GM21717 (cell line): ENCODE measurements around the gene C1orf210.

Experiments used
- ATAC-seq: cut with Tn5 transposase; IDR thresholded peaks from one replicate; pipeline ENCODE4 v1.9.1; 2021; ENCODE audit warnings: mild to moderate bottlenecking, moderate library complexity; ENCODE audit not compliant: unreplicated experiment

The C1orf210 gene

GRCh38 chr1:43312663-43313515 is 27.5 kb upstream of the C1orf210 start:
- no peak for ATAC-seq

DNA sequence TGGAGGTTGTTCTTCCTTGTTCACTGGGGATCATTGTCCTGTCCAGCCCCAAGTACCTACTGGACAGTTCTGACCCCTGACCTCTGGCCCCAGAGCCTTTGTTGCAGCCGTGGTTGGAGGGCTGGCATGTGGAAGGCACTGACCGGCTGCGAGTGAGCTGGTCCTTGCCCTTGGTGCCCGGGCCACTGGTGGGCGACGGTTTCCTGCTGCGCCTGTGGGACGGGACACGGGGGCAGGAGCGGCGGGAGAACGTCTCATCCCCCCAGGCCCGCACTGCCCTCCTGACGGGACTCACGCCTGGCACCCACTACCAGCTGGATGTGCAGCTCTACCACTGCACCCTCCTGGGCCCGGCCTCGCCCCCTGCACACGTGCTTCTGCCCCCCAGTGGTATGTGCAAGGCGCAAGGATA is 26.8 kb upstream of the C1orf210 start:
- ATAC-seq, result no peak

GRCh38 chr1:43311521-43311920 is 26.1 kb upstream of the C1orf210 start:
- ATAC-seq, result no peak

DNA sequence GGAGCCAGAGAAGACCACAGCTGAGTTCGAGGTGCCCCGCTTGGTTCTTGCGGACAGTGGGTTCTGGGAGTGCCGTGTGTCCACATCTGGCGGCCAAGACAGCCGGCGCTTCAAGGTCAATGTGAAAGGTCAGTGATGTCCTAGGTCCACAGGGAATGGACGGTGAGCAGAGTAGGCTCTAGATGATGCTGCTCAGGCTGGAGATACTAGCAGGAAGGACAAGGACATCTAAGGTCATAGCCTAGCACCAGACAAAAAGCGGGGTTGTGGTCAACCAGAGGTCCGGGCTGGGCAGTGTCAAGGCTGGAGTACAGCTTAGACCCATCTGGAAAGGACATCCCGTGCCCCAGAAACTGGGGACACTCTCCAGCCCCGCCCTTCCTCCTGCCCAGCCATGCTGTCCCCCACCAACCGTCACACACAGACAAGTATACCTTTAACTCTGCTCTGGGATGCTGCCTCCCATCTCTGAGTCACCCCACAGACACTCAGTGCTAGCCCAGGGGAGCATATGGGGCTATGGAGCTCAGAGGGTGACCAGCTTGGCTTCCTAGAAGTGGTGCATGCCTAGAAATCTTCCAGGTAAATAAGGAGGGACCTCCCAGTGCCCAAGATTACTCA is 24.1 kb upstream of the C1orf210 start:
- no peak for ATAC-seq

- no peak for ATAC-seq
These were observed 23.4 kb upstream of the C1orf210 start for GRCh38 chr1:43308635-43309404.

DNA sequence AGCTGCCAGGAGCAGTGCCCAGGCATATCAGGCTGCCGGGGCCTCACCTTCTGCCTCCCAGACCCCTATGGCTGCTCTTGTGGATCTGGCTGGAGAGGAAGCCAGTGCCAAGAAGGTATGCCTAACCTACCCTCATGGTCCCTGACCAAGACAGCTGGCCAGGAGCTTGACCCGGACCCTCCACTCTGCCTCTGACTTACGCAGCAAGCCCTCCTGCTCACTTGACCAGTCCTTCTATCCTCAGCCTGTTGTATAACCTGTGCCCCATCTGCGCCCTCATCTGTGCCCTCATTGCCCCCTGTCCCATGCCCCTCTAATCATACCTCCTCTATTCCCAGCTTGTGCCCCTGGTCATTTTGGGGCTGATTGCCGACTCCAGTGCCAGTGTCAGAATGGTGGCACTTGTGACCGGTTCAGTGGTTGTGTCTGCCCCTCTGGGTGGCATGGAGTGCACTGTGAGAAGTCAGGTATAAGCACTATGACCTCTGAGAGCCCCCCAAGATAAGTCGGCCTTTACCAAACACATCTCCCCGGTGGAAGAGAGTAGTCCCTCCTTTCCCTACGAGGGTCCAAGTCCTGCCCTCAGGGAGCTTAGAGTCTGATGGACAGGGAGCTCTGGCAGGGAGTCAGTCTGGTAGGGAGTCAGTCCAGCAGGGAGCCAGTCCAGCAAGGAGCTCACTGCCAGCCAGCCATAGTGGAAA is 22.2 kb upstream of the C1orf210 start:
- ATAC-seq, result no peak

- ATAC-seq, result no peak
These were observed 21.5 kb upstream of the C1orf210 start for GRCh38 chr1:43306688-43307457.

GRCh38 chr1:43305926-43306687 is 20.7 kb upstream of the C1orf210 start:
- ATAC-seq, result no peak

GRCh38 chr1:43305461-43305860 is 20.1 kb upstream of the C1orf210 start:
- no peak for ATAC-seq

DNA sequence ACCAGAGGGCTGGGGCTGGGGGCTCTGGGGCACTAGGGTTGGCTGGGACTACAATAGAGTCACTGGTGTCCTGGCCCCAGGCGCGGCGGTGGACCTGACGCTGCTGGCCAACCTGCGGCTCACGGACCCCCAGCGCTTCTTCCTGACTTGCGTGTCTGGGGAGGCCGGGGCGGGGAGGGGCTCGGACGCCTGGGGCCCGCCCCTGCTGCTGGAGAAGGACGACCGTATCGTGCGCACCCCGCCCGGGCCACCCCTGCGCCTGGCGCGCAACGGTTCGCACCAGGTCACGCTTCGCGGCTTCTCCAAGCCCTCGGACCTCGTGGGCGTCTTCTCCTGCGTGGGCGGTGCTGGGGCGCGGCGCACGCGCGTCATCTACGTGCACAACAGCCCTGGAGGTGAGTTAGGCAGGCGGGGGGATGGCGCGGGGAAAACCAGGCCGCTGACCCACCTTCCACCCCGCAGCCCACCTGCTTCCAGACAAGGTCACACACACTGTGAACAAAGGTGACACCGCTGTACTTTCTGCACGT is 19.5 kb upstream of the C1orf210 start:
- ATAC-seq, result no peak

DNA sequence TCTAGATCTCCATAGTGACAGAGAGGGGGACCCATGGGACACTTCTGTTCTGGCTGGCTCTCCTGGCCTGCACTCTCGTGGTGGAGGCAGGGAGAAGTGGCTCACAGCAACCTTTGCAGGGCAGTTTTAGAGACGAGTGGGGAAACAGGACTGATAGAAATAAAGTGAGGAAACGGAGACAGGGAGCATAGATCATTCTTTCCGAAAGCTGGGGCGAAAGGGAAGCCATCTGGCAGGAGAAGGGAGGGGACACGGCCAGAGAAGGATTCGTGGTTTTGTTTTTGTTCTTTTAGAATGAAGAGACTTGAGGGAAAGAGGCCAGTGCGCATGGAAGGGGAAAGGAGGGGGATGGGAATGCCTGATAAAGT is 18.9 kb upstream of the C1orf210 start:
- no peak for ATAC-seq

DNA sequence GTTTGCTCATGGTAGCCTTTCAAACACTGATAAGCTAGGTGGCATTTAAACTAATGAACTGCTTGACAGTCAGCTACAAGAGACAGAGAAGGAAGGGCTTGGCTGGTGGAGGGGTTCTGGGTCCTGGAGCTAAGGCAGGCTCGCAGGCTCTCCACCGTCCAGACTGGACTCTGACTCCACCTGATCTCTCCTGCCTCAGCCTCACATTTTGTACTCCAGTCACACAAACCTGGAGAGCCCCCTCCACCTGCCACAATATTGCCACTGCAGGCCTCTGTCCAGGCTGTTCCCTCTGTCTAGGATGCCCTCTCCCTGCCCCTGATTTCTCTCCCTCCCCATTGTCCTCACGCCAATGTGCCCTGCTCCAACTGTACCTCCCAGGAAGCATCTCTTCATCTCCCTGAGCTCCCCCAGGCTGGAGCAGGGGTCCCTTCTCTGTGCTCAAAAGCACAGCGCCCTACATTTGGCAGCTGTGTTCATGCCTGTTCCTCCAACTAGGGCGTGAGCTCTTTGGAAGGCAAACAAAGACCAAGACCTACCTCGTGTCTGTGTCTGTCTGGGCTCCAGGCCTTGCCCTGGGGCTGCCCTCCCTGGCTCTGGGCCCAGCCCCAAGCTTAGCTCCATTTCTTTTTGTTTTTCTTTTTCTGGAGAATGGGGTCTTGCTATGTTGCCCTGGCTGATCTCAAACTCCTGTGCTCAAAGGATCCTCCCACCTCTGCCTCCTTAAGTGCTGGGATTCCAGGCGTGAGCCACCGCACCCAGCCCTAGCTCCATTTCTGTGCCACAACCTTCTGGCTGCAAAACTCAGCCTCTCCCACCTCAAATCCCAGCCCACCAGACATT is 18.3 kb upstream of the C1orf210 start:
- ATAC-seq, result no peak

DNA sequence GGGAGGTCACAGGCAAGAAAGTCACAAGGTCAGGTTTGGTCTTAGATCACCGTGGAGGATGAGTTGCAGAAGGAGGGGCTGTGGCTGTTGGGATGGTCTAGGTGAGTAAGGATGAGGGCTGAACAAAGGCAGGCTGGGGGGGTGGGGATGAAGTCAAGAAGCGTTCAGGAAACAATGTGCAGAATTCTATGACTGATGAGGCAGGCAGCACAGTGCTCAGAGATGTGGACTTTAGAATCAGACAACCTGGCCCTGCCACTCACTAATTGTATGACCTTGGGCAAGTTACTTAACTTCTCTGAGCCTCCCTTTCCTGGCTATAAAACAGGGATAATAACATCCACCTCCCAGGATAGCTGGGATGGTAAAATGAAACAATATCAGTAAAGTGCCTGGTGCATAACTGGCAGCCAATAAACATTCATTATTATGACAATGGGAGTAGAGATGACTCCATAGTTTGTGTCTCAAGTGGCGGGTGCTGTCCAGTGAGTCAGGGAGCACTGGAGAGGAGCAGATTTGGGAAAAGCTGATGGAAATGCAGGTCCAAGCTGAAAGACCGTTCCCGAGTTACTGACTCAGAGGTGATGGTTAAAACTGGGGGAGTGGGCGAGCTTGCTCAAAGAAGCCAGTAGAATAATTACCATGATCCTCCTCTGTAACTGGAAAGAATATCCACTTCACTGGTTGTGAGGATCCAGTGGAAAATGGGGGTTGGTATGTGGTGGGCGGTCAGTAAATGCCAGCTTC is 17.5 kb upstream of the C1orf210 start:
- no peak for ATAC-seq

DNA sequence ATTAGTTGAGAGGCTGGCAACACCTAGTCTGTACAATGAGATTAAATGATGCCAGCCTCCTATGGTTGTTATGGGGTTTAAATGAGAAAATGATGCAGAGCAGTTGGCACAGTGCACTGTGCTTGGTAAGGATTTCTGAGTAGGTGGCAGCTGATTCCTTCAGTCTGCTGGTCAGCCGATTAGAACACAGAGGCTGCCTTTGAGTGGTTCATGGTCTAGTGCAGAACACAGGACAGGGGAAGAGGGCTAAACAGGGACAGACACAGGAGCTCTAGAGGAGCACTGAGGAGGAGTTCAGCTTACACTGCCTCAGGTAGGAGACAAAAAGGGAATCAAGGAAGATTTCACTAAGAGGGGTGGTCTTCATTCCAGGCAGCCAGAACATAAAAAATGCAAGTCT is 16.8 kb upstream of the C1orf210 start:
- no peak for ATAC-seq

DNA sequence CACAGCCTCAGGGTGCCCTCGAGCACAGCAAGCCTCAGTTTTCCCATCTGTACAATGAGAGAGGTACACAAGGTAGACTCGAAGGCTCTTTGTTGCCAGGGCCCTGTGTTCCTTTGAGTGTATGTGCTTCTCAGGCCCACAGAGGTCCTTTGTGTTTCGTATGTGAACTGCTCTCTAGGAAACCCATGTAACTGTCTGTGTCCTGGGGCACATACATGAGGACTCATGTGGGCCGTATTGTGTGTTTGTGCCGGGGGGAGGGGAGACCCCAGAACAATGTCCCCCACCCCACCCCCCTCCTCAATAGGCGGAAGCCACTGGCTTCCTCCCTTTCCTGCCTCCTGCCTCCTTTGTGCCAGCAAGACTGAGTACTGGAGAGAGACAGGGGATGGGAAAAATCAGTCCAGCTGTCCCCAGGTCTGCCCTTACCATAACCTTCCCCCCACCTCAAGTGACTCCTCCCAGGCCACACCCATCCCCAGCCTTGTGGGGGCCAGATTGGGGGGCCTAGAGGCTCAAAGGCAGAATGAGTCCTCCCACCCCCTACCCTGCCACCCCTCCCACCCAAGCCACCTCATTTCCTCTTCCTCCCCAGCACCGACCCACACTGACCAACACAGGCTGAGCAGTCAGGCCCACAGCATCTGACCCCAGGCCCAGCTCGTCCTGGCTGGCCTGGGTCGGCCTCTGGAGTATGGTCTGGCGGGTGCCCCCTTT is 15.2 kb upstream of the C1orf210 start, which contains the start of gene TIE1:
Gene TIE1, plus strand, starts transcription at position 605 of the 717 bp plus-strand sequence. Its CDS starts 90 bp downstream, at position 695.
- no peak for ATAC-seq

- ATAC-seq, result no peak
These were observed 13.7 kb upstream of the C1orf210 start for GRCh38 chr1:43299101-43299500.

DNA sequence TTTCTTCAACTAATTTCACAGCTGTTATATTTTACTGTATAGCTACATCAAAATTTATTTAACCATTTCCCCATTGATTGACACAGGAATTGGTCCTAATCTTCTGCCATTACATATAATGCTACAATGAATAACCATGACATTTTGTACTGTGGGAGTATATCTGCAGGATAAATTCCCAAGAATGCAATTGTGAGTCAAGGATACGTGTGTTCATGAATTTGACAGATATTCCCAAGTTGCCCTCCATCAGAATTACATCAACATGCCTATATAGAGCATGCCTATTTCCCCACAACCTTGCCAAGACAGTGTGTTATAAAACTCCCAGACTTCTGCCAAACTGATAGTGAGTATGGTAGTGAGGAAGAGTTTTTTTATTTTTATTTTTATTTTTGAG is 12.7 kb upstream of the C1orf210 start:
- no peak for ATAC-seq
